GM21576 (cell line): Measurements from ENCODE around the gene CAMK1.

Experiments used
- ATAC-seq: cut with Tn5 transposase; IDR thresholded peaks from one replicate; pipeline ENCODE4 v1.9.1; 2021; ENCODE audit warnings: mild to moderate bottlenecking, moderate library complexity; ENCODE audit not compliant: unreplicated experiment

The CAMK1 gene

DNA sequence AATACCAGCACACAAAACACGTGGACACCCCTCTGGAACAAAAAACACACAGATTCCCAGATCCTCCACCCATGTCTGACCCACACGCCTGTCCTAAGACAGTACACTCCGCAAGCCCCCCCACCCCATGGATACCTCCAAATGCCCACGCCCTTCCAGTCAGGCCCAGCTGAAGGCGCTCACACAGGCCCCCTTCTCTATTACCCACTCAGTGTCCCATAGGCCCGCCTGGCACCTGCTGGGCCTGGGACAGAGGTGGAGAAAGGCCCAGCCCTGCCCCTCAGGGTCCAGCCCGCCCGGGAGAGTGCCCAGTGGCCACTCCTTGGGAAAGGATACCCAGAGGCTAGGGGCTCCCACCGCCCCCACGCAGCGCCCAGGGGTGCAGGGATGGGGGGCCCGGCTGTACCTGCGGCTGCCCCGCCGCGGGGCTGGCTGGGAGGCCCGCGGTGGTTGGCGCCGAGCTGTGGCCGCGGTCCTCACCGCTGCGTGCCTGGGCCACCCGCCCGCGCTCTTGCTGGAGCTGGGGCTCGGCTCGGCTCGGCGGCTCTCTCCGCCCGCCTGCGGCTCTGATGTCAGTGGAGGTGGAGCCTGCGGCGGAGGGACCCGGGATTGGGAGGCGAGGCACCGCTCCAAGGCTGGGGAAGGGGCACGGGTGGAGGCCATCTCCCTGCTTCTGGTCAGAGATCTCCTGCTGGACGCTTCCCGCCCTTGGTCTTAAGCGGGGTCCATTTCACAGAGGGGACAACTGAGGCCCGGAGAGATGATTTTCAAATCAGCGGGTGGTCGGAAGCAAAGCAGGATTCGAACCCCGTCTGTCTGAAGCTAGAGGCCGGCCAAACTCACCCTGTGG, at the start of gene CAMK1:
Gene CAMK1 (minus strand): TSS at position 522 of the 850 bp plus-strand sequence. CDS start 2,198 bp downstream, outside the sequence.
- peak; percentile 70 for ATAC-seq

DNA sequence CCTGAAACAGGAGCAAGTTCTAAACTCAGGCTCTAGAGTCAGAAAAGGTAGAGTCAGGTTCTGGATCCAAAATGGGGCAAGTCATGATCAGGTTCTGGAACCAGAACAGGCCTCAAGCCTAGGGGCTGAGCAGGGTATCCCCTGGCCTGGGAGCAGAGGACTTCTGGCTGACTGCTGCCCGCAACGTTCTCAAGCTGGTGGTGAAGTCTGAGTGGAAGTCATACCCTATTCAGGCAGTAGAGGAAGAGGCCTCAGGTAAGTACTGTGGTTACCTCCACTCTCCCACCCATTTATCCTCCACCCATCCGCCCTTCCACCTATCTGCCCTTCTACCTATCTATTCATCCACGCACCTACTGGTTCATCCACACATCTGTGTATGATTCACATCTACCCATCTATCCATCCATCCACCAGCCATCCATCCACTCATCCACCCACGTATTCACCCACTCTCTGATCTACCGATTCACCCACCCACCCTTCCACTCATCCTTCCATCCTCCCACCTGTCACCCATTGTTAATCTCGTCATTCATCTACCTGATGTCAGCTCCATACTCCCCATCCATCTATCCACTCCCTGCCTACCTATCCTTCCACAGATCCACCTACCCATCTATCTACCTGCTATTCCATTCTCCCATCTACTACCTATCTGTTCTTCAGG, 49.1 kb upstream of the CAMK1 start:
- no peak for ATAC-seq

DNA sequence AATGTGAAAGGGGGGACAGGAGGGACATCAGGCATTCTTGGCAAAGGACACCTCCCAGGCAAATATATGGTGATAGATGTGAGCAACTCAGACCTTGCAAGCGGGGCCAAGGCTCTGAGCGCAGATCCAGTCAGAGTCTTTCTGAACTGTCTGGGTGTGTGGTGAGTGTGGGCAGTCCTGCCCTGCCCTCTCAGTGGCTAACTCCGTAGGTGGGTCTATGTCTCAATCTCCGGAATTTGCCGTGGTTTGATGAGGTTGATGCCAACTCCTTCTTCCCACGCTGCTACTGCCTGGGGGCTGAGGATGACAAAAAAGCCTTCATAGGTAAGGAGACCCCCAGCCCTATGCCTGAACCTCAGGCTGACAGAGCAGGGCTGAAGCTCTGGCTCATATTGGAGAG, 47.7 kb upstream of the CAMK1 start:
- ATAC-seq: no peak

DNA sequence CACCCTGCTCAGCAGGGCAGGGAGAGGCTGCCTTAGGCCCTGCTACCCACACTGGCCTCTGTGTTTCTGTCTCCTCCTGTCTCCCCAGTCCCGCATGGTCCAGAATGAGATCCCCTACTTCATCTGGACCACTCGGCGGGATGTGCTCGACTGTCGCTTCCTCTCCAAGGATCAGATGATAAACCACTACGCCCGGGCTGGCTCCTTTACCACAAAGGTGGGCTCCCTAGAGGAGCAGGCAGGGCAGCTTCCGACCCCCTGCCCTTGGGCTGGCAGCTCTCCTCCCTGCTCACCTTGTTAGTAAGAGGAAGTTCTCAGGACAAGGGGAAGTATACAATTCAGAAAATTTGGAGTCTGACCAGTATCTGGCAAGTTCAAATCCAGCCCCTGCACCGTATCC, 46.2 kb upstream of the CAMK1 start:
- no peak for ATAC-seq

DNA sequence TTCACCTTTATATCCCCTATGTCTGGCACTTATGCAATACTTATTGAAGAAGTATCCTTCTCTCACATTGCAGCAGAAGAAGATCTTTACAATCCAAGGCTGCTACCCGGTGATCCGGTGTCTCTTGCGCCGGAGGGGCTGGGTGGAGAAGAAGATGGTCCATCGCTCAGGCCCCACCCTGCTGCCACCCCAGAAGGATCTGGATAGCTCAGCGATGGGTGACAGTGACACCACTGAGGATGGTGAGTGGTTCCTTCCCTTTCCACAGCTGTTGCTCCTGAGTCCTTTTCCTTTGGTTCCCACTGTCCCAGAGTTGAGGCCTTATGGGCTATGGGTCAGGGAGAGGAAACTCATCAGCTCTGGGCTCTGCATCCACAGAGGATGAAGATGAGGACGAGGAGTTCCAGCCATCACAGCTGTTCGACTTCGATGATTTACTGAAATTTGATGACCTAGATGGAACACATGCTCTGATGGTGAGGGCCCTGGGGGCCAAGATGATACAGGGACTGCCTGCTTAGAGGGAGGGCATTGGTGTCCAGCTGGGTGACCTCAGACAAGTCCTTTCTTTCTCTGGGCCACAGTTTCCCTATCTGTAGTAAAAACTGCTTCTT, 43.2 kb upstream of the CAMK1 start:
- ATAC-seq: no peak

DNA sequence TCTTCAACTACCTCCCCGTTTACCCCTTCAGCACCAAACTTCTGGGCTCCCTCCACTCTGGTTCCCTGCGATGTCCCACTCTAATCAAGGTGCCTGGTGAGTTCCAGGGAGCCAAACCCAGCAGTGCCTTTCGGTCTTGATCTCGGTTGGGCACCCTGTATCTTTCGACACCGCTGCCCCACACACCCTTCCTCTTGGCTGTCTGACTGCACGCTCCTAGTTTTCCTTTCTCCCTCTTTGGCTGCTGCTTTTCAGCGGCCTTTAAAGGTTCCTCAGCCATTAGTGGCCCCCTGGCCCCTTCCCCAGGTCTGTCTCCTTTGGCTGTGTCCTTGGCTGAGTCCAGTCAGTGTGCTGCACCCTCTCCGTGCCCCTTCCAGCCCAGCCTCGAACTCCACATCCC, 41.1 kb upstream of the CAMK1 start:
- no peak for ATAC-seq

DNA sequence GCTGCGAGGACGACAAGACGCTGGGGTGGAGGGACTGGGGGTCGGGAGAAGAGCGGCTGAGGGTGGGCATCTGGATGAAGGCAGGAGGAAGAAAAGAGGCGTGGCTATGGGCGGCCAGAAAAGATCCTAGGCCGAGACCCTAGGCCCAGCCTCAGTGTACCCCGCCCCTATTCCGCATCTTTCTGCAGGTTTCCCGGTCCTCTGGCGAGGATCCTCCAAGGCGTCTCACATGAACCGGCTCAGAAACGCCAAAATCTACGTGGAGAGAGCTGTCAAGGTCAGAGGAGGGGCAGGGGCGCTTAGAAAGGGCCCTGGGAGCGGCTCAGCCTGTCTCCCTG, 40.7 kb upstream of the CAMK1 start:
- ATAC-seq: no peak

DNA sequence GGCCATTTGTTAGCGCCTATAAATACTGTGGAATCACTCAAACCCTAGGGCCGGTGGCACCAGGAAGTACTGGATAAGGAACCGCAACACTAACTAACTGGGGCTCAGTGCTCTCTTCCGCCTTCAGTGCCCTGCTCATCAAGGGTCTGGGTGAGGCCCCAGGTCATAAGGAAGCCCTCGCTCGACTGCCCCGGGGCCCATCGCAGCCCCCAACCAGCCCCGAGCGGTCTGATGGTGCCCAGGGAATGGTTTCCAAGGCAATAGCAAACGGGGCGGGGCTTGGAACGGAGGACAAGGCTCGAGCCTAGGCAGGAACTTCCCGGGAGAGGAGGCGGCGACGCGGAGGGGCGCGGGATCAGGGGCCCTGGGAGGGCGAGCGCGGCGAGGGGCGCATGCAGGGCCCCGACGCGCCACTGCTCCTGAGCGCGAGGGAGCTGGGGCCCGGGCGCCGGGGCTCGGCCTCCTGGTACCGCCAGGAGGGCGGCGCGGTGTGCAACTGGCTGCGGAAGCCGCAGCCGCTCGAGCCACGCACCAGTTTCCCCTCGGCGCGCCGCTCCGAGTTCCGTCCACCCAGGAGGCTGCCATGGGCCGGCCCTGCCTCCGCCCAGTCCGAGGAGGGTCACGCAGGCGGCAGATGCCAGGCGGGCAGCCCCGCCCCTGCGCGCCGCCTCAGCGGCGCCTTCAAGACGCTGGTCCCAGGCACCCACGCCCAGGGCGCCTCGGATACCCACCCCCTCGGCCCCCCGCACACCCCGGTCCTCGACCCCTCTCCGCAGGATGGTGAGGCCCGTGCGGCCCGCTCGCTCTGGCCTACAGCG, 40.1 kb upstream of the CAMK1 start, which contains the start of gene TTLL3:
Gene TTLL3 (plus strand): TSS at position 648 of the 818 bp plus-strand sequence. CDS start 400 bp downstream, outside the sequence.
- ATAC-seq: peak; percentile 51

DNA sequence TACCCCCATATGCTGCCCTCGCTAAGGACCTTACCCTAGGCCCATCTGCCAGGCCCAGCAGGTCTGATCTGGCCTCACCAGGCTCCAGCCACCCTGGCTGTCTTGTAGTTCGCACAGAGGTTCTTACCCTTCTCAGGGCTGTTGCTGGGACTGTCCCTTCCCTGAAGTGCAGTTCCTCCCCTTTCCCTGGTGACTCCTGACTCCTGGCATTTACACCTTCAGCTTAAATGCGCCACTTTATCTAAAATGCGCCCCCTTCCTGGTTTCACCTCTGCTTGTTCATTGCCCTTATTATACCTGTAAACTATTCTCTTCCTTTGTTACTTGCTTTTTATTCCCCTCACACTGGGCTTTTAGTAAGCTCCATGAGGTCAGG, 39.5 kb upstream of the CAMK1 start:
- ATAC-seq: peak; percentile 15

DNA sequence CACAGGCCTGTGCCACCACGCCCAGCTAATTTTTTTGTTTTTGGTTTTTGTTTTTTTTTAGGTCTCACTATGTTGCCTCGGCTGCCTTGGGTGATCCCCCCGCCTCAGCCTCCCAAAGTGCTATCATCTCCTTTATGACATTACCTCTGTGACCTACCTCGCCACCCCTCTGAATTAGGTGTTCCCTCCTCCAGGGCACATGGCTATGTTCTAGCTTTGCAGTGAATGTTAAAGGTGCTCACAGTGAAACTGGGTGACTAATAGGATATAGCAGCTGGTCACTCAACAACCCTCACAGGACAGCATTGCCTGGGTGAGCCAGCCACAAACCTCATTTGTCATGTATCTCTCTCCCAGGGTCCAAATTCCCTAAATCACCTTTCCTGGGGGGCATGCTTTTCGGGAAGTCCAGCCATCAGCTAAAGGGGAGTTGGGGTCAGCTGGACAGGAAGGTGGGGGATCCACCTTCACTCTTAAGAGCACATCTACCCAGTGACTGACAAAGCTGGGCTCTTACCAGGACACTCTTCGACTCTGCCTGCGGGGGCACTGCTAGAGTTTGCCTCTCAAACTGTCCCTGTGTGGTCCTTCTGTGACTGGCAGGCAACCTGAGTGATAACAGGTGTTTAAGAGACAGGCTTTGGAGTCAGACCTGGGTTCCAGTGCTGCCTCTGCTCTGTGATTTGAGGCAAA, 38.7 kb upstream of the CAMK1 start:
- ATAC-seq: peak; percentile 54

DNA sequence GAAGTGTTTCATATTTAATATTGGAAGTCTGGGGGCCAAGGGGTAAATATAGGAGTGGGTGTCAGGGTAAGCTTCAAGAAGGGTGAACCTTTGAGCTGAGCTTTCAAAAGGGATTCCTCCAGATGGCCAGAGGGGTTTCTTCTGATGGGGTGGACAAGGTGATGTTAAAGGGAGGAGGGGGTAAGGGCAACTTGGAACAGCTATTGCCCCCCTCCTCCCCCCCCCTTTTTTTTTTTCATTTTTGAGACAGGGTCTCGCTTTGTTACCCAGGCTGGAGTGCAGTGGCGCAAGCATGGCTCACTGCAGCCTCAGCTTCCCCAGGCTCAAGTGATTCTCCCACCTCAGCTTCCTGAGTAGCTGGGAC, 38.2 kb upstream of the CAMK1 start:
- ATAC-seq: no peak

DNA sequence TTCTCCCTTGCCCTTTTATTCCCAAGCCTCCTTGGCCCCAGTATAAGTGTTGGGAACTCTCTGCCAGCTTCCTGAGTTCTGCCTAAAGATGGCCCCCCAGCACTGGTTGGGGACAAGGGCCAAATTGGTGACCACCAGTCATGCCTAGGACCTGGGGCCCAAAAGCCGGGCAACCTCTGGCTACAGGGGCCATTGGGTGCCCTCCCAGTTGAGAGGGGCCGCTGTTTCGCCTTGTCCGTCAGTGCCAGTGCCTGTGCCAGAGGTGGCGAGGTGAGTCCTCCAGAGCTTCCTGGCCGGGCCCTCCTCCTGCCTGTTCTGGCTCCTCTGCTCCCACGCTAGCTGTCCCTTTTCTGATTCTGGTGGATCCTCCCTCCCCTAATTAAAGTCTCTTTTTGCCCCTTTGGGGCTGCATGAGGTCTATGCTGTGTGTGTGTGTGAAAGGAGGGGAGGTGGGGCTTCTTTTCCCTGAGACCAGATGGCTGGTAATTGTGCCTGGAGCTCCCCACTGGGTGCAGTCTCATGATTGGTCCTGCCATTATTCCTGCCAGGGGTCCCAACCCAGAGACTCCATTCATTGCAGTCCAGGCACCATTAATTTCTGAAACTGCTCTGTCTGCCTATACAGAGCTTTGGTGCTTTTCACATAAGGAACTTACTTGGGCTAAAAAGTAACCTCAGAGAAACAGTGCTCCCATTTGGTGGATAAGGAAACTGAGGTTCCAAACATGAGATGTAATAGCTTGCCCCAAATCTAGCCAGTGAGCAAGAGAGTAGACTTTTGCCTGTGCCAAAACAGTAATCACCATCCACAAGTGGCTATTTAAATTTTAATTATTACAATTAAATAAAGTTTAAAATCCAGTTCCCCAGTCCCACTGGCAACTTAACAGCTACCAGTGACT, 37.2 kb upstream of the CAMK1 start:
- no peak for ATAC-seq

DNA sequence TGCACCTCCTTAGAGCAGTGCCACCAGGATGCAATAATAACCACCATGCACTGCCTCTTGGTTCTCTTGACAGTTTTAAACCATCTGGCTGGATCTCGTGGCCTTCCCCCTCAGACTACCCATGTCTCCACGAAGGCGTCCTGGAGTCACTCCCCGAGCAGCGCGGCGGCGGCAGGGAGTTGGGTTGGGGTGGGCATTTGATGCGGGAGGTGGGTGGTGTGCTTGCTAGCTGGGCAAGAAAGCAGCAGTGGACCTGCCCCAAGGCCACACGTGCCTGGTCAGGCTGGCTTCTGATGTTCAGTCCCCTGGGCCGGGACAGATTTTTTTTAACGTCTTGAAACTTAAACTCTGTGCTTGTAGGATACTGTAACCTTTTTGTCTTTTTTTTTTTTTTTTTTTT, 36.4 kb upstream of the CAMK1 start:
- no peak for ATAC-seq

DNA sequence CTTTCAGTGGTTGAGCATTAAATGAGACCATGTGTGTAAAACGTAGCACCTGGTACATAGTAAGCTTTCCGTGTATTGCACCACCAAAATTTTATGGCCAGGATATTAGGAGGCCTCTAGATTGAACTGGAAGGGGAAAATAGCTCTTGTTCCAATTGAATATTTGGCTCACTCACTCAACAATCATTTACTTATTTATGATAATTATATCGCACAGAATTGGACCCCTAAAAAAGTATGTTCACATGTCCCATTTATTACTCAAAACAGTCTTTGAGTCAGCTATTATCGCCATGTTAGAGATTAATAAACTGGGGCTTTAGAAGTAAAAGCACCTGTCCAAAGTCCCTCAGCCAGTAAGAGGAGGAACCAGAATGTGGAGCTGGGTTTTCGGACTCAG, 35.2 kb upstream of the CAMK1 start:
- no peak for ATAC-seq

DNA sequence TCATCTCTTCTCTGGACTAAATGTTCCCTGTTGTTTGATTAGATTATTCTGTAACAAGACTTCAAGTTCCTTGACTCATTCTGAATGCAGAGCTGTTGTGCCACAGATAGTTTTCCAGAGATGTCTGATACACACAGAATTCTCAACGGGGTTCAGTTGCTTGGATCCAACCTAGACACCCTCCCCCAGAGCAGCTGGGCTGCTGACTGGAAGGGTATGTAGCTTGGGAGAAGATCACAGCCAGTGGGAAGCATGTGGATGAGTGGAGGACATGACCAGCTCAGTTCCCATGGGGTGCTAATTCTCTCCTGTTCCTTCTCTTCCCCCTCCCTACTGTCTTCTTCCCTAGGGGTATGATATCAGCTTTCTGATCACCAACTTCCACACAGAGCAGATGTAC, 33.7 kb upstream of the CAMK1 start:
- ATAC-seq: no peak

DNA sequence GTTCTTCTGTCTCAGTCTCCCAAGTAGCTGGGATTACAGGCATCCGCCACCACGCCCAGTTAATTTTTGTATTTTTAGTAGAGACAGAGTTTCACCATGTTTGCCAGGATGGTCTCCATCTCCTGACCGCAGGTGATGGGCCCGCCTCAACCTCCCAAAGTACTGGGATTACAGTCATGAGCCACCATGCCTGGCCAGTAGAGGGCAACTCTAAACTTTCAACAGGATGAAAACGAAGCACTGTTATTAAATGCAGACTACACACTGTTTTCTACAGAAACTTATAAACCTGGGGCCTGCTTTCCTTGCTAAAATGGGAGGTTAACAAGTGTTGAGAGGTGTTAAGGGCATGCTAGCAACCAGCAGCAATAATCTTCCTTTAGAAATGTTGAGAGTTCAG, 30.8 kb upstream of the CAMK1 start:
- ATAC-seq: no peak

DNA sequence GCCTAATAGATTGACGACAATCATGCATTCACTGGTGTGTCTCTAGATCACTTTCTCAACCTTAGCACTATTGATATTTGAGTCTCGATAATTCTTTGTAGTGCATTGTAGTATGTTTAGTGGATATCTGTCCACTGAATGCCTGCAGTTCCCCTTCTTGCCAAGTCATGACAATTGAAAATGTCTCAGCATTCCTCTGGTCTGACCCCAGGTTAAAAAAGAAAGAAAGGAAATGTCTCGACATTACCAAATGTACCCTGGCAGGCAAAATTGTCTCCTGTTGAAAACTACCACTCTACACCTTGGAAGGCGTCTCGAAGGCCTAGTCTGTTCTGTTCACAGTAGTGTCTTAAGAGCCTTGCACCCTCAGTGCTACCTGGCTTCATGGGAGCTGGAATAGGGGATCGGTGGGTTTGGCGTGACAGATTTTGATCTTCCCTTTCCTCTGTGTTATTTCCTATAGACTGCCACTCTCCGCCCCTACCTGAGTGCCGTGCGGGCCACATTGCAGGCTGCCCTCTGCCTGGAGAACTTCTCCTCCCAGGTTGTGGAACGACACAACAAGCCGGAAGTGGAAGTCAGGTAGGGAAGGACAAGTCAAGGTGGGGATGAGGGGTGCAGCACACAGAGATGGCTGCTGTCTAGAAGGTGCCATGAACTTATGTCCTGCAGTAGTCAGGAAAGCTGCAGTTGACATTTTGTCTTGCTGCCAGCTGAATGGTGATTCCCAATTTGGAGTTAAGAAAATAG, 27.6 kb upstream of the CAMK1 start:
- ATAC-seq: no peak

DNA sequence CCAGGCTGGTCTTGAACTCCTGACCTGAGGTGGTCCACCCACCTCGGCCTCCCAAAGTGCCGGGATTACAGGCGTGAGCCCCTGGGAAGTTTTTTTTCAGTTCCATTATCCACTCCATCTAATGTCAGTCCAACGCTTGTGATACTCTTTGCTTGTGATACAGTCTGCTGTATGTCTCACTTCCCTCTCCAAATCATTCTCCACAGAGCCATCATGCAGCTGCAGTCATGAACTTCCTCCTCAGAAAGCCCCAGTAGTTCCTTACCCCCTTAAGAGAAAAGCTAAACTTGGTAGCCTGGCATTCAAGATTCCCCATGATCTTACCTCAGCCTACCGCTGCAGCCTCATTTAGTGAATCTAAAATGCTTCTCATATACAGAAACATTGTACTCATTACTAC, 25.5 kb upstream of the CAMK1 start:
- ATAC-seq: no peak

DNA sequence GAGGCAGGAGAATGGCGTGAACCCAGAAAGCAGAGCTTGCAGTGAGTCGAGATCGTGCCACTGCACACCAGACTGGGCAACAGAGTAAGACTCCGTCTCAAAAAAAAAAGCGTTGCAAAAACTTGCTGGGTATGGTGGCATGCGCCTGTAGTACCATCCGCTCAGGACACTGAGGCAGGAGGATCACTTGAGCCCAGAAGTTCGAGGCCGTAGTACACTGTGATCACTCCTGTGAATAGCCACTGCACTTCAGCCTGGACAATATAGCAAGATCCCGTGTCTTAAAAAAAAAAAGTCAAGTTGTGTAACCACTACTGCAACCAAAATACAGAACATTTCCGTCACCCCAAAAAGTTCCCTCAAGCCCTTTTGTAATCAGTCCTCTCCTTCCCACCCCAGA, 24.7 kb upstream of the CAMK1 start:
- no peak for ATAC-seq
